ENCODE measurements around the gene C22orf39.

C22orf39 gene

DNA sequence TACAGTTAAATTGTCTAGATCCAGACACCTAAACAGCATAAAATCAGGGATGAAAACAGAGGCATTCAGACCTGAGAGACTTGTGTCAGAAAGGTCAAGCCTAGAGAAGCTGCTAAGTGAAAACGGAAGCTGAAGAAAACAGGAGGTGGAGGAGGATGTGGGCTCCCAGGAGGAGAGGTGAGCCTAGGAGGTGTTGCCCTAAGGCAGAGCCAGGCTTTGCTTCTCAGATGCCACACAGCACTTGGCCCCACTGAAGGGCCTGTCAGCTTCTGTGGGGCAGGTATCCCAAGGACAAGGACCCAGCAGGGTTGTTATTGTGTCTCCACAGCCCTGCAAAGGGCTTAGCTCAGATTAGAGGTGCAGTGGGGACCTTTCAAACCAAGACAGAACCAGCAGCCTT, 17.0 kb upstream of the C22orf39 start:
- ChIA-PET POLR2A (no interaction called here), CTCF (interaction anchor here (0.8 to 3.8 kb wide), 5 partner anchors 9 to 167 kb away, joined by 3 to 15 read pairs (median 5); no protein-coding TSS in a partner anchor)
- TF ChIP-seq, protein P1, sequence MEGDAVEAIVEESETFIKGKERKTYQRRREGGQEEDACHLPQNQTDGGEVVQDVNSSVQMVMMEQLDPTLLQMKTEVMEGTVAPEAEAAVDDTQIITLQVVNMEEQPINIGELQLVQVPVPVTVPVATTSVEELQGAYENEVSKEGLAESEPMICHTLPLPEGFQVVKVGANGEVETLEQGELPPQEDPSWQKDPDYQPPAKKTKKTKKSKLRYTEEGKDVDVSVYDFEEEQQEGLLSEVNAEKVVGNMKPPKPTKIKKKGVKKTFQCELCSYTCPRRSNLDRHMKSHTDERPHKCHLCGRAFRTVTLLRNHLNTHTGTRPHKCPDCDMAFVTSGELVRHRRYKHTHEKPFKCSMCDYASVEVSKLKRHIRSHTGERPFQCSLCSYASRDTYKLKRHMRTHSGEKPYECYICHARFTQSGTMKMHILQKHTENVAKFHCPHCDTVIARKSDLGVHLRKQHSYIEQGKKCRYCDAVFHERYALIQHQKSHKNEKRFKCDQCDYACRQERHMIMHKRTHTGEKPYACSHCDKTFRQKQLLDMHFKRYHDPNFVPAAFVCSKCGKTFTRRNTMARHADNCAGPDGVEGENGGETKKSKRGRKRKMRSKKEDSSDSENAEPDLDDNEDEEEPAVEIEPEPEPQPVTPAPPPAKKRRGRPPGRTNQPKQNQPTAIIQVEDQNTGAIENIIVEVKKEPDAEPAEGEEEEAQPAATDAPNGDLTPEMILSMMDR (IDR thresholded peaks at IDR 0.05; ENCODE audit: control extremely low read depth, extremely low read depth, low read depth, missing control alignments) = no peak
- DNase-seq (ENCODE audit: extremely low spot score) = no peak

DNA sequence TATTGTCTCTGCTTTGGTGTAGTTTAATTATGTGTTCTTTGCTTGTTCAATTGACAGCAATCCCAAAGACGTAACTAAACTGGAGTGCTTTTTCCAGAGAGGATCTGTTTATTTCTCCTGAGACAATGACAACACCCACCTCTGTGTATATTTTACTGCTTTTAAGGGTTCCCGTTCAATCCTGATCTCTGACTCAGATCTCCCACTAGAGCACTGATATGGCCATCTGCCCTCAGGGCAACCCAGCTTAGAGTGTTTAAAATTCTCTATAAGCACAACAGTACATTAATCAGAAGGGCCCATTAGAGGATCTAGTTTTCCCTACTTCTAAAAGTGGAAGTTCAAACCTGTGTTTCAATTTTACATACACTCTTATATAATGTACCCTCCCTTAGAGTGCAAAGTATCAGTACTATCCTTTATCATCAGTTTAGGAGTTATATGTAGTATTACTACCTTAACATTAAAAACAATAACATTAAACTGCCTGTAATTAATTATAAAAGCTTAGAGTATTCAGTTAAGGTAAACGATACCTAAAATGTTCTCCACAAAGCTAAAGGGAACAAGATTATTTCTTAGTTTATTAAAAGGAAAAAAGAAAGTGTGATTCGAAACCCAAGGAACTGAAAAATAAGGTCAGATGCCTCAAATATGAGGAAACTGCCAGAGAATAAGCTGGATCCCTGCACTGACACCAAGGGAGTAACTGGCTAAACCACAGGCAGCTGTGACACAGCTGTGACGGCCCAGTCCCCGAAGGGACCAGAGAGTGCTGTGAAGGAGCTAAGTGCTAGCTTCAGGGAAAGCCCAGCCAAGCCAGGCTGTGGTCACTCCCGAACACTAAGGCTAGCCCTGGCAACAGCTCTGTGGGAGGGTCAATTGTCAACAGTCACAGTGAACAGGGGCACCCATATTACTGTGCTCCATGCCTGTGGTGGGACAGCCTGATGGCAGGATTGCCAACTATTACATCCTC, 16.3 kb upstream of the C22orf39 start:
- ChIA-PET POLR2A (no interaction called here), CTCF (interaction anchor here (0.8 to 3.8 kb wide), 6 partner anchors 10 to 168 kb away, joined by 3 to 15 read pairs (median 4); no protein-coding TSS in a partner anchor)
- DNase-seq (ENCODE audit: extremely low spot score) = no peak
- TF ChIP-seq, protein P1 (IDR thresholded peaks at IDR 0.05; ENCODE audit: control extremely low read depth, extremely low read depth, low read depth, missing control alignments) = no peak

DNA sequence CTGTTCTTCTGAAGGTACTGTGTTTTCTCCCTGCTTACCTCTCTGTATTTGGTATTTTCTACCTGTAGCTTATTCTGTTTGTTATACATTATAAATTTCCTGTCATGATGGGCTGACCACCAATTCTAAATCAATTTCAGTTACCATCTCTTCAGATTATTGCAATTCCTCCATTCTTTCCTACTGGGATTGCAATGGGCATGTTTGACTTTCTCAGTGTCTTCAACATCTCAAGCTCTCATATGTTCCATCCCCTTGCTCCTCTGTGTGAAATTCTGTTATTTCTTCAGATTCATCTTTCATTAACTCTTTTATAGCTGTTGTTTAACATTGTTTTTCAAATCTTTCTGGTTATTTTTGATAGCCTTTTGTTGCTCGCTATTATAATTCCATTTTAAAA, 15.5 kb upstream of the C22orf39 start:
- ChIA-PET POLR2A (no interaction called here), CTCF (interaction anchor here (1.3 to 3.8 kb wide), 4 partner anchors 9 to 20 kb away, joined by 4 to 15 read pairs (median 8); no protein-coding TSS in a partner anchor)
- TF ChIP-seq, protein P1 (IDR thresholded peaks at IDR 0.05; ENCODE audit: control extremely low read depth, extremely low read depth, low read depth, missing control alignments) = no peak
- no peak for DNase-seq (ENCODE audit: extremely low spot score)

DNA sequence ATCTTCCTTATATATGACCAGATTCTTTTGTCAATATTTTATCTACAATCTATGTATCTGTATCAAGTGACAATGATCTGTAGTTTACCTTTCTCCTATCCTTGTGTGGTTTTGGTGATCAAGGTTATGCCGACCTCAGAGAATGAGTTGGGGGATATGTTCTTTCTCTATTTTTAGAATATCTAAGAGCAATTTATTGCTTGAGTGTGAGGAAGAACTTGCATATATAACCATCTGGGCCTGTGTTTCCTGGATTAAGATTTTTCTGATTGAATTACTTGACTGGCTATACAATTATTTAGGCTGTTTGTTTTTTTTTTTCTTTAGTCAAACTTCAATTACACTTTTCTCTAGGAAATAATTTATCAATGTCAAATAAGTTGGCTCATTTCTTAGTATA, 14.0 kb upstream of the C22orf39 start:
- POLR2A ChIA-PET = no interaction called here
- TF ChIP-seq, protein P1 (IDR thresholded peaks at IDR 0.05; ENCODE audit: control extremely low read depth, extremely low read depth, low read depth, missing control alignments) = no peak
- CTCF ChIA-PET = interaction anchor here (1.1 to 3.8 kb wide), 2 partner anchors 12 to 37 kb away, joined by 3 to 15 read pairs; no protein-coding TSS in a partner anchor
- no peak for DNase-seq (ENCODE audit: extremely low spot score)

GRCh38 chr22:19460036-19460435, 12.5 kb upstream of the C22orf39 start:
- CTCF ChIA-PET = interaction anchor here (0.8 kb wide), 1 partner anchor 17 kb away, joined by 3 read pairs; no protein-coding TSS in a partner anchor
- TF ChIP-seq, protein P1 (IDR thresholded peaks at IDR 0.05; ENCODE audit: control extremely low read depth, extremely low read depth, low read depth, missing control alignments) = no peak
- POLR2A ChIA-PET = no interaction called here
- no peak for DNase-seq (ENCODE audit: extremely low spot score)

- ChIA-PET CTCF (interaction anchor here (1.0 to 1.8 kb wide), 4 partner anchors 16 to 172 kb away, joined by 3 to 6 read pairs (median 4); no protein-coding TSS in a partner anchor), POLR2A (interaction anchor here (1.6 kb wide), 1 partner anchor 15 kb away, joined by 4 read pairs; no protein-coding TSS in a partner anchor)
- DNase-seq (ENCODE audit: extremely low spot score) = no peak
- TF ChIP-seq, protein P1 (IDR thresholded peaks at IDR 0.05; ENCODE audit: control extremely low read depth, extremely low read depth, low read depth, missing control alignments) = no peak
Measured at GRCh38 chr22:19457828-19458428, 10.4 kb upstream of the C22orf39 start.
